Parathyroid adenoma (tissue), 2 donors: ENCODE data around the gene SLCO2A1.

Source experiments
- H2AFZ ChIP-seq: fragments of 300-600 bp; sonication (generic); one replicate; pipeline ENCODE4 v1.7.0; 2017; ENCODE audit warnings: antibody characterized with exemption, mild to moderate bottlenecking
- H3K27ac ChIP-seq: fragments of 300-600 bp; sonication (generic); one replicate; pipeline ENCODE4 v1.7.0; 2017
- H3K27me3 ChIP-seq: fragments of 300-600 bp; sonication (generic); one replicate; pipeline ENCODE4 v1.7.0; 2017; ENCODE audit warnings: low read length; ENCODE audit not compliant: control insufficient read depth, insufficient read depth
- H3K36me3 ChIP-seq: fragments of 300-600 bp; sonication (generic); one replicate; pipeline ENCODE4 v1.7.0; 2017; ENCODE audit warnings: low read length; ENCODE audit not compliant: control insufficient read depth, insufficient read depth
- H3K4me1 ChIP-seq: fragments of 300-600 bp; sonication (generic); one replicate; pipeline ENCODE4 v1.7.0; 2017; ENCODE audit warnings: control low read depth
- H3K4me2 ChIP-seq: fragments of 300-600 bp; sonication (generic); one replicate; pipeline ENCODE4 v1.7.0; 2017; ENCODE audit warnings: low read length
- H3K4me3 ChIP-seq: fragments of 300-600 bp; sonication (generic); one replicate; pipeline ENCODE4 v1.7.0; 2017; ENCODE audit warnings: low read depth, low read length
- H3K79me2 ChIP-seq: fragments of 300-600 bp; sonication (generic); one replicate; pipeline ENCODE4 v1.7.0; 2017; ENCODE audit warnings: control low read depth
- H3K9ac ChIP-seq: fragments of 300-600 bp; sonication (generic); one replicate; pipeline ENCODE4 v1.7.0; 2017; ENCODE audit warnings: mild to moderate bottlenecking
- H3K9me3 ChIP-seq: fragments of 300-600 bp; sonication (generic); one replicate; pipeline ENCODE4 v1.7.0; 2017; ENCODE audit warnings: low read length; ENCODE audit not compliant: control insufficient read depth
- TF ChIP-seq, protein P1 (sequence below): fragments of 300-600 bp; sonication (generic); IDR thresholded peaks from one replicate; pipeline ENCODE4 v1.7.0; 2017; ENCODE audit warnings: antibody characterized with exemption, mild to moderate bottlenecking
- donor health status: primary hyperparathyroidism.

SLCO2A1 gene

DNA sequence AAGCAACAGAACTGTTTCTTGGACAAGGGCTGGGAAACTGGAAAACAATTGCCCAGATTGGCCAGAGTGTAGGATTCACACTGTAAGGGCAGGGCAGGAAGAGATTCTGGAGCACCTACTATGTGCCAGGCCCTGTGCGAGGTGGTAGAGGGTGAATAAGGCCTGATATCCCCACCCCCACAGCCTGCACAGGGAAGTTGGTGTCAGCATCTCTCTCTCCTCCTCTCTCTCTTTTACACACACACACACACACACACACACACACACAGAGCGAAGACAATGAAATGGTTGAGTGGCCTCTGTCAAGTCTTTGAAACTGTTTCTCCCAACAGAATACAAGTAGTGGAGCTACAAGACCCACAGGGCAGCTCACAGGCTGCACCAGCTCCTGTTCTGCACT is 47.1 kb upstream of the SLCO2A1 start:
- H3K4me1 ChIP-seq = no peaks in the 10 kb centered on the region
- H3K79me2 ChIP-seq = no peaks in the 10 kb centered on the region
- H3K36me3 ChIP-seq = no peaks in the 10 kb centered on the region
- H3K9me3 ChIP-seq = no peaks in the 10 kb centered on the region
- TF ChIP-seq, protein P1, sequence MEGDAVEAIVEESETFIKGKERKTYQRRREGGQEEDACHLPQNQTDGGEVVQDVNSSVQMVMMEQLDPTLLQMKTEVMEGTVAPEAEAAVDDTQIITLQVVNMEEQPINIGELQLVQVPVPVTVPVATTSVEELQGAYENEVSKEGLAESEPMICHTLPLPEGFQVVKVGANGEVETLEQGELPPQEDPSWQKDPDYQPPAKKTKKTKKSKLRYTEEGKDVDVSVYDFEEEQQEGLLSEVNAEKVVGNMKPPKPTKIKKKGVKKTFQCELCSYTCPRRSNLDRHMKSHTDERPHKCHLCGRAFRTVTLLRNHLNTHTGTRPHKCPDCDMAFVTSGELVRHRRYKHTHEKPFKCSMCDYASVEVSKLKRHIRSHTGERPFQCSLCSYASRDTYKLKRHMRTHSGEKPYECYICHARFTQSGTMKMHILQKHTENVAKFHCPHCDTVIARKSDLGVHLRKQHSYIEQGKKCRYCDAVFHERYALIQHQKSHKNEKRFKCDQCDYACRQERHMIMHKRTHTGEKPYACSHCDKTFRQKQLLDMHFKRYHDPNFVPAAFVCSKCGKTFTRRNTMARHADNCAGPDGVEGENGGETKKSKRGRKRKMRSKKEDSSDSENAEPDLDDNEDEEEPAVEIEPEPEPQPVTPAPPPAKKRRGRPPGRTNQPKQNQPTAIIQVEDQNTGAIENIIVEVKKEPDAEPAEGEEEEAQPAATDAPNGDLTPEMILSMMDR = no peak
- no peak overlapping the region for H3K27ac ChIP-seq
- H3K27me3 ChIP-seq = no peaks in the 10 kb centered on the region
- H2AFZ ChIP-seq = no peak overlapping the region
- no peak overlapping the region for H3K9ac ChIP-seq
- no peak overlapping the region for H3K4me2 ChIP-seq
- H3K4me3 ChIP-seq = no peak overlapping the region

DNA sequence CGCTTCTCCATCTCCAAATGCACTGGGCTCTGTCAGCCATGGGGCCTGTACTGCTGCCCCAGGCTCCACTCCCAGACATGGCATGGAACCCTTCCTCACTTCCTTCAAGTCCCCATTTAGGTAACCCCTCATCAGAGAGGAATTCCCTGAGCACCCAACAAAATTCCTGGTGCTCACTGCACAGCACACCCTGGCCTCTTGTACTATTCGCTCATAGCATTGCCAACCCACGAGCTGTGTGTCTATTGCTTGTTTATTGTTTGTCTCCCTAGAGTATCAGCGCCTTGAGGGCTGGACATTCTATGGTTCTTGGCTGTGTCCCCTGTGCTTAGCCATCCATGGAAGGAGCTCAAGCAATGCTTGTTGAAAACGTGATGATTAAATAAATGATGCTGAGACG is 46.1 kb upstream of the SLCO2A1 start:
- no peaks in the 10 kb centered on the region for H3K79me2 ChIP-seq
- no peak overlapping the region for H3K9ac ChIP-seq
- H3K27ac ChIP-seq = no peak overlapping the region
- H3K36me3 ChIP-seq = no peaks in the 10 kb centered on the region
- no peak overlapping the region for H3K4me2 ChIP-seq
- TF ChIP-seq, protein P1 = no peak
- no peak overlapping the region for H3K4me3 ChIP-seq
- H3K9me3 ChIP-seq = no peaks in the 10 kb centered on the region
- no peaks in the 10 kb centered on the region for H3K4me1 ChIP-seq
- H3K27me3 ChIP-seq = no peaks in the 10 kb centered on the region
- no peak overlapping the region for H2AFZ ChIP-seq

DNA sequence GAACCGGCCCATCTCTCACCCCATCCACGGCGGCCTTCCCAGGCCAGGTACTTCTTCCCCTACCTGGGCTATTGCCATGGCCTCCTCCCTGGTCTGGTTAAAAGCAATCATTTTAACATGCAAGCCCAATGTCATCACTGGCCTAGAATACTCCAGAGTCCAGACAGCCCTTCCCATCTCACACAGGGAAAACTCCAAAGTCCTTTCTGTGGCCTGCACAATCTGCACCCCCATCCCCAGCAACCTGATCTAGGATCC is 45.8 kb upstream of the SLCO2A1 start:
- Histone ChIP-seq H3K9me3 (no peaks in the 10 kb centered on the region), H3K36me3 (no peaks in the 10 kb centered on the region), H3K9ac (no peak overlapping the region), H3K4me1 (no peaks in the 10 kb centered on the region), H3K4me2 (no peak overlapping the region), H3K4me3 (no peak overlapping the region), H3K79me2 (no peaks in the 10 kb centered on the region), H3K27ac (no peak overlapping the region), H3K27me3 (no peaks in the 10 kb centered on the region), H2AFZ (no peak overlapping the region)
- TF ChIP-seq, protein P1 = no peak

DNA sequence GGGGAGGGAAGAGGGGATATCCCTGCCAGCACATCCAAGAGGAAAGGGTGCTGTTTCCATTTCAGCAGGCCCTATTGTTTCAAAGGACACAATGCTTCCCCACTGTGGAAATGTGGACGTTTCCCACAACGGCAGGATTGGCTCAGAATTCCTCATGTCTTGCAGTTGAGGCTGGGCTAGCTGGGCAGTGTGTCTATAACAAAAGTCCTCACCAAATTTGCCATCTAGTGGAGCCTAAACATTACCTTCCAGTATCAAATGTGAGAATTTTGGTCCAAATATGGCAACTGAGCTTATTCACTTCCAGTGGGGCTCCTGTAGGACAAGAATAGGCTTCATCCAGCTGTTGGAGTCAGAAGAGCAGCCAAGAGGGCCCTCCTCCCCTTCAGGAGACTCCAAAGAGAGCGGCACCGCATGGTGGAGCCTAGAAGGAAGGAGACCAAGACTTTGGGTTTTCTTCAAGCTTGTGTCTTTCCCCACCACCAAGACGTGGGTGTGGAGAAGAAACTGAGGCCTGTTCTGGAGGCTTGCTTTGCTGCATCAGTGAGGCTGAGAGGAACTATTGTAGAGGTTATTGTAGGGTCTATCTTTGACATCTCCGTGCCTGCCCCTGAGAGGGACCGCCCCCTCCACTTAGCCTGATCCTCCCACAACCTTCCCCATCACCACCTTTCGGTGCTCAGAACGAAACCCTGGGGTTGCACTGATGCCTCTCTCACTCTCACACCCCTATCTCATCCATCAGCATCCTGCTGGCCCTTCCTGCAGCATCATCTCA is 45.3 kb upstream of the SLCO2A1 start:
- Histone ChIP-seq H3K4me3 (no peak overlapping the region), H3K4me2 (no peak overlapping the region), H3K9me3 (no peaks in the 10 kb centered on the region), H3K4me1 (no peaks in the 10 kb centered on the region), H3K27me3 (no peaks in the 10 kb centered on the region), H3K79me2 (no peaks in the 10 kb centered on the region), H3K36me3 (no peaks in the 10 kb centered on the region), H3K9ac (no peak overlapping the region), H2AFZ (no peak overlapping the region), H3K27ac (no peak overlapping the region)
- TF ChIP-seq, protein P1 = no peak
